IPS-11a (cell line): ENCODE measurements around the gene CLIC3.

Experiments used
- H3K4me3 ChIP-seq: one replicate; pipeline ENCODE4 v1.5.1; 2013; ENCODE audit warnings: low read depth, low read length, control low read depth

Gene CLIC3

DNA sequence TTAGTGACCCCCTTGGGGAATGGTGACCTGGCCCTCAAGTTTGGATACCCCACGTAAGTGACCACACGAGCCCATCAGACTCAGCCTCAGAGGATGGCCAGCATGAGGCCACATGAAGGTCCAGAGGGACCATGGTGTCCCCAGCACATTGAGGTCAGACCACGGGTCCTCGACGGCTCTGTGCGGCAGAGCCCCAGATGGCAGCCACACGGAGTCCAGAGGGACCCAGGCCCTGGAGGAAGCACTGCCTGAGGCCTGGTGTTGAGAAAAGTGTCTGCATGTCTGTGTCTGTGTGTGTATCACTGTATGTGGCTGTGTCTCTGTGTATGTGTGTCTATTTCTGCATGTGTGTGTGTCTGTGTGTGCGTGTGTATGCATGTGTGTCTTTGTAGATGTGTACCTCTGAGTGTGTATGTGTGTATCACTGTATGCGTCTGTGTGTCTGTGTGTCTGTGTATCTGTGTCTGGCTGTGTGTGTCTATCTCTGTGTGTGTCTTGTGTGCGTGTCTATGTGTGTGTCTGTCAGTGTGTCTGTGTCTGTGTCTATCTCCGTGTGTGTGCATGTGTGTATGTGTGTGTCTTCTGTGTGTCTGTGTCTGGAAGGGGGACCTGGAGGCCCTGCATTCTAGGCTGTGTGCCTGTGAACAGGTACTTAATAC lies 12.6 kb downstream of the CLIC3 start:
- H3K4me3 ChIP-seq, result no peak overlapping the region

DNA sequence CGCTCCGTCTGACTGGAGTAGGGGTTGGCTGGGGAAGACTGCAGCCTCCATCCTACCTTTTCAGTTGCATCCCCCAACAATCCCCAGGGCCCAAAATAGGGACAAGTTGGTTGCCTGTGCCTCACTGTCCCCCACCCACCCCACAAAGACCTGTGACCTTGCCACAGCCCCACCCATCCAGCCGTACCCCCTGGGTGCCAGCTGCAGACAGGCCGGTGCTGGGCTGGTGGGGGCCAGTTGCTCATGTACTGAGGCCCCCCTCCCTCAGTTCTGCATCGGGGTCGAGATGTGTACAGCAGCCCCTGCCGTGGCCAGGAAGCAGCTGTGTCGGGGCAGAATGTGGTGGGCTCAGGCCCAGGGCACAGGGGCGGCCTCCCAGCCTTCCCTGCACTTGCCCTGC lies 13.2 kb downstream of the CLIC3 start:
- no peak overlapping the region for H3K4me3 ChIP-seq

DNA sequence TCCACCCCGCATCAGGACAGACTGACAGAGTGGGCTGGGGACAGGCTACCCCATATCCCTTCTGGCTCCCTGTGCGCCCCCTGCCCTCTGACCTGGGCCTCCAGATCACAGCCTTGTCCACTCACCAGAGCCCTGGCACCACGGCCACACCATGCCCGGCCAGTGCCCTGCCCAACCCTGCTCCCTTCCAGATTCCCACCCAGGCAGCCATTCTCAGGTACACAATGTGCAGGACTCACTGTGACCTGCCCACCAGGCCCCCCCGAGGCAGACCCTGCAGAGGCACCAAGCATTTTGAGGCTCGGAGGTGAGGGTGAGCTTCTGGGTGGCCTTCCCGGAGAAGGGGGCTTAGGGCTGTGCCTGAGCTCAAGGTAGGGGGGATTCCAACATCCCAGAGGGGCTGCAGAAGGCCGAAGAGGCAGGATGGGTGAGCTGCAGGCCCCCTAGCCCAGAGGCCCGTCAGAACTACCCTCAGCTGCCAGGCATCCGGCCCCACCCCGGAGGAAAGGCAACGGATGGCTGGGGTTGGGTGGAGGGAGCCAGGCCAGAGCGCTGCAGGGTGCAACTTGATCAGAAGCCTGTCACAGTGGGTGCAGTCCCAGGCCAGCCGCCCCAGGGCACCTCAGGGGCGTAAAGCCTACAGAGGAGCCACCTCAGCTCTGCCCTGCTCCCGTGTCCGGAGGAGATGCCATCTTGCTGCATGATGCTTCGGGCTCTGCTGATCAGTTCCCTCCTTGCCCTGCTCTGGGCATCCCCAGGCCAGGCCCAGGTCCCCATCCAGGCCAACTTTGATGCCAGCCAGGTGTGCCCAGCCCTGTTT lies 13.9 kb downstream of the CLIC3 start, which contains the start of gene LCNL1:
LCNL1 (plus strand) TSS at position 762 of the 820 bp plus-strand sequence. CDS start 594 bp downstream, outside the sequence.
- H3K4me3 ChIP-seq, result no peak within 1 kb of the TSS

DNA sequence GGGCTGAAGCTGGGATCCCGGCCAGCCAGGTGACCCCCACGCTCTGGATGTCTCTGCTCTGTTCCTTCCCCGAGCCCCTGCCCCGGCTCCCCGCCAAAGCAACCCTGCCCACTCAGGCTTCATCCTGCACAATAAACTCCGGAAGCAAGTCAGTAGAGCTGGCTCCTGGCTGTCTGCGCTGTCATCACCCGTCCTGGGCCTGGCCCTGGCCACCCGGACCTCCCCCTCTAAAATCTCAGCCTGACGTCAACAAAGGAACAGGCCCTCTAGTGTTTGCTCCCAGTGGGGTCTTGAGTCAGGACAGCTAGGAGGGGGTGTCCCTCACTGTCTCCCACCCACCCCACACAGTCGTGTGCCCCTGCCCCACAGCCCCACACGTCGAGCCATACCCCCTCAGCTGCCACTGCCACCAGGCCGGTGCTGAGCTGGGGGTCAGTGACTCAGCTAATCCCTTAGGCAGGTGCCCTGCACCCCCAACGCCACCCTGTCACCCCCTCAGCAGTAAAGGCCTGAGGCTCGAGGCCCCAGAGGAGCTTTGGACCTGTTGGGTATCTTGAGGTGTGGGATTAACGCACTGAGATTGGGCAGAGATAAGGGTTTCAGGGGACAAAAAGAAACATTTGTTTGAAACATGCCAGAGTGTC lies 14.7 kb downstream of the CLIC3 start:
- no peak overlapping the region for H3K4me3 ChIP-seq

DNA sequence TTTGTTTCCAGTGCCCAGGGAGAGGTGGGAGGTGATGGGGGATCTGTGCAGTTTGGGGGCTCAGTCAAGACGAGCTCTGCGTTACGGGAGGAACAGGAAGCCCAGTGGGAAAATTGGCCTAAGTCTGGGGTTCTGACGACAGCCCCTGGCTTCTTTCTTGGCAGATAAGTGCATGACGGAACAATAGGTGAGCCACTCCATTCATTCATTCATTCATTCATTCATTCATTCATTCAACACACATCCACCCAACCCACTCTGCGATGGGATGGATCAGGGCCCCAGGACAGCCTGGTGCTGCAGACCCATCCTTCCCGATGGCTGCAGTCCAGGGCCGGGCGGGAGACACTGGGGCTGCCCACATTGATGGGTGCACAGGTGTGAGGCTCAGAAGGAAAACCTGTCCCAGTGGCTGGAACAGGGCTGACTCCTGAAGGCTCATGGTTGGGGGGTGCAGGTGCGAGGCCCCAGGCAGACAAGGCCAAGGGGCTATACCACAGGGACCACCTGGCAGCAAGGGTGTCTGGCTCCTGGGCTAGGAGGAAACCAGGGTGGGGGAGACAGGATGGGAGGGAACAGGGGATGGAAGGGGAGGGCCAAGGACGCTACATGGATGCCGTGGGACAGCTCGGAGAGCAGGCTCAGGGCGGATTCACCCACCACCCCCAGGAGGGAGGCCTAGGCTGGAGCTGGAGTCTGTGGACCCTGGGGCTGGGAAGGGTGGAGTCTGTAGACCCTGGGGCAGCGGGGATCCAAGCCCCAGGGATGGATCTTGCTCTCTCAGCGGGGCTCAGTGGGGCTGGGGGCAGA lies 15.5 kb downstream of the CLIC3 start:
- no peak overlapping the region for H3K4me3 ChIP-seq

DNA sequence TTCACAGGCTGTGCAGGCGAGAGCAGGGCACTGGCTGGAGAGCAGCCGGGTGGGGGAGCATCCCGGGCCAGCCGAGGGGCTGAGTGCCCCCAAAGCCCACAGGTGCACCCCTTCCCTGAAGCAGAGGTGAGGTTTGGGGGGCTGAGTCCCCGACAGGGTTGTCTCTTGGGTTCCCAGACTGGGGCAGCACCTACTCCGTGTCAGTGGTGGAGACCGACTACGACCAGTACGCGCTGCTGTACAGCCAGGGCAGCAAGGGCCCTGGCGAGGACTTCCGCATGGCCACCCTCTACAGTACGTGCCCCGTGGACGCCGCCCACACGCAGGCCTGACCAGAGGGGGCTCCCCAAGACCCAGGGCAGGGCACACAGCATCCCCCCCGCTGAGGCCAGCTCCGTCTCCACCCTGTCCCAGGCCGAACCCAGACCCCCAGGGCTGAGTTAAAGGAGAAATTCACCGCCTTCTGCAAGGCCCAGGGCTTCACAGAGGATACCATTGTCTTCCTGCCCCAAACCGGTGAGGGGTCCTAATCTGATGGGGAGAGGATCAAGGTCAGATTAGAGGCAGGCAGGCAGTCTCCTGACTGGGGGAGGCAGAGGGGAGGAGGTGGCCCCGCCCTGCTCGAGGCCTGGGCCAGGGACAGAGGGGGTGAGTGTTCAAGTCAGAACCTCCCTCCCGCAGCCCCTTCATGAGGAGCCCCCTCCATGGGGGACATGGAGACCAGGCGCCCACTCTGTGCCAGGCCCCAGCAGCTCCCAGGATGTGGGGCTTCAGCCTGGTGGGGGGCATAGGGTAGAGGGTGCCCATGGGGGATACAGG lies 16.4 kb downstream of the CLIC3 start:
- H3K4me3 ChIP-seq, result no peak overlapping the region

DNA sequence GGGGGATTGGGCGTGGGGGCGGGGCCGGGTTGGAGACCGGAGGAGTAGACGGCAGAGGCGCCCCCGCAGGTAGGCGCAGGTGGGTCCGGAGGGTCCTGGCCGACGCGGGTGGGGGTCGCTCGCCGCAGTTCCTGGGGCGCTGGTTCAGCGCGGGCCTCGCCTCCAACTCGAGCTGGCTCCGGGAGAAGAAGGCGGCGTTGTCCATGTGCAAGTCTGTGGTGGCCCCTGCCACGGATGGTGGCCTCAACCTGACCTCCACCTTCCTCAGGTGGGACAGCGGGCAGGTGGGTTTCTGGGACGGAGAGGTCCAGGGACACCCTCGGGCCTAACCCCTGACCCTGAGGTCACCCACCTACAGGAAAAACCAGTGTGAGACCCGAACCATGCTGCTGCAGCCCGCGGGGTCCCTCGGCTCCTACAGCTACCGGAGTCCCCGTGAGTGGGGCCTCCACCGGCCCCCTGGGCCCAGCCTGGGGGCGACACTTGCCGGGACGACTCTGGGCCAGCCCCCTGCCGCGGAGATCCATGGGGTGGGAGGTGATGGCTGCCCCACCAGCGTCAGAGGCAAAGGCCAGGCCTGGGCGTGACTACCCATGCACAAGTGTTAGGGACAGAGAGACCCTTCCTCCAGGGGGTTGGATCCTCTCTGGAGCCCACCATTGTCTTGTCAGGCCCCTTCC lies 17.4 kb downstream of the CLIC3 start:
- no peak overlapping the region for H3K4me3 ChIP-seq

DNA sequence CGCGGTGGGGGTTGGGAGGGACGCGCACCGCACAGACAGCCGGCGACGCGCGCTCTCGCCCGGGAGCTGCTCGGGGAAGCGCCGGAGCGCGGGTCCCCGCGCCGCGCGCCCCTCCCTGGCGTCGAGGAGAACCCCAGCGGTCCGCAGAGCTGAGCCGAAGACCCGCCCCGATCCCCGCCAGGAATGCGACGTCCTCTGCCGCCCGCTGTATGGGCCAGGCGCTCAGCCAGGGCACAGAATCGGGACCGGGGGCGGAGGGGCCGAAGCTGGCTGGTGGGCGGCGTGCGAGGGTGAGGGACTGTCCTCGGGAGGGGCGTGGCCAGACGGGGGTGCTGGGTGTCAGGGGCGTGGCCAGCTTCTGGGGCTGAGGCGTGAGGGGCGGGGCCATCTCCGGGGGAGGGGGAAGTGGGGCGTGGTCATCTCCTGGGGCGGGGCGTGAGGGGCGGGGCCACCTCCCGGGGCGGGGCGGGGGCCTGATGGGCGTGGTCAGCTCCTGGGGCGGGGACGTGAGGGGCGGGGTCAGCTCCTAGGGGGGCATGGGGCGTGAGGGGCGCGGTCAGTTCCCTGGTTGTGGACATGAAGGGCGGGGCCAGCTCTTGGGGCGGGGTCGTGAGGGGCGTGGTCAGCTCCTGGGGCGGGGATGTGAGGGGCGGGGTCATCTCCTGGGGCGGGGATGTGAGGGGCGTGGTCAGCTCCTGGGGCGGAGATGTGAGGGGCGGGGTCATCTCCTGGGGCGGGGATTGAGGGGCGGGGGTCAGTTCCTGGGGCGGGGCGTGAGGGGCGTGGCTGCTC lies 18.1 kb downstream of the CLIC3 start:
- peak overlapping the region; percentile 21 for H3K4me3 ChIP-seq

DNA sequence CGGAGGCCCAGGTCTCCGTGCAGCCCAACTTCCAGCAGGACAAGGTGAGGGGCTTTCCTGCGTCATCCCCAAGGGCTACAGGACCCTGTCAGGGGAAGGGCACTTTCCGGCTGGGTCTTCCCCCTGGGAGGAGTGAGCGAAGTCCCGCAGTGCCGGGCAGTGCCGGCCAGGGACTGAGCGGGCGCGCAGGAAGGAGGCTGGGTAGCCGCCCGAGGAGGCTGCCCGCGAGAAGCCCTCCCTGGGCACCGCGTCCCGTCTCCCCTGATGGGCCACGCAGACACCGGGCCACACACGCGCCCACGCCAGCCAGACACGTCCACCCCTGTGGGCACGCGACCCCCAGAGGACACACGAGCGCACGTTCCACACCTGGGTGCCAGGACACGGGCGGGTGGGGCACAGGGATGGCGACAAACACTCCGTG lies 18.7 kb downstream of the CLIC3 start:
- H3K4me3 ChIP-seq, result peak overlapping the region; percentile 21

DNA sequence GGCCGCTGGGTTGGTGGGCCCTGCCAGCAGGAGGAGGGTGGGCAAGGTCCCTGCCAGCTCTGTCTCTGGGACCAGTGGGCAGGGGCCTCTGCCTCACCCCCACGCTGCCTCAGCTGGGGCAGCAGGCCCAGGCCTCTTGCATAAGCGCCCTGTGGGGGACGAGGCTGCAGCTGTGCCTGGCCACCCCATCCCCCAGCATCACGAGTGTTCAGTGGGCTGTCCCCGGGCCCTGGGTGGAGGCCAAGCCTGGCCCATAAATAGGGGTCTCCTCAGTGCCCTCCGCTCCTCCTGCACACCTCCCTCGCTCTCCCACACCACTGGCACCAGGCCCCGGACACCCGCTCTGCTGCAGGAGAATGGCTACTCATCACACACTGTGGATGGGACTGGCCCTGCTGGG lies 19.1 kb downstream of the CLIC3 start, which contains the start of gene PTGDS:
PTGDS (plus strand) TSS at position 282 of the 400 bp plus-strand sequence; CDS start at position 357, 75 bp downstream.
- peak within 1 kb of the TSS; percentile 21 for H3K4me3 ChIP-seq

DNA sequence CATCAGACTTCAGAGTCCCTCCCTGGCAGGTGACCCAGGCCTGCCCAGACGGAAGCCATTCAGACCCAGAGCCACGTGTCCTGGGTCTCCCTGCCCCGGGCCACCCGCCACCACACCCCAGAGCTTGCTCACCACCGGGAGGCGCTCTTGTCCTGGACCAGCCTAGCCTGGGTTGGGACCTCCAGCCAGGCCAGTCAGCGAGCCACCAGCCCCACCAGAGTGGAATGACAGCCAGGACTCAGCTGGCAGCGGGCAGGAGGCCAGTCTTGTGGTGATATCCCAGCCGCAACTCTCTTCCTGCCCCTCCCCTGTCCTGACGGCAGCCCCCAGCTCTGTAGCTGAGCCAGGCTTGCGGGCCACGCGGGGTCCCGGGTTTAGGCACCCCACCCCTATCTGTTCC lies 20.7 kb downstream of the CLIC3 start:
- no peak overlapping the region for H3K4me3 ChIP-seq

DNA sequence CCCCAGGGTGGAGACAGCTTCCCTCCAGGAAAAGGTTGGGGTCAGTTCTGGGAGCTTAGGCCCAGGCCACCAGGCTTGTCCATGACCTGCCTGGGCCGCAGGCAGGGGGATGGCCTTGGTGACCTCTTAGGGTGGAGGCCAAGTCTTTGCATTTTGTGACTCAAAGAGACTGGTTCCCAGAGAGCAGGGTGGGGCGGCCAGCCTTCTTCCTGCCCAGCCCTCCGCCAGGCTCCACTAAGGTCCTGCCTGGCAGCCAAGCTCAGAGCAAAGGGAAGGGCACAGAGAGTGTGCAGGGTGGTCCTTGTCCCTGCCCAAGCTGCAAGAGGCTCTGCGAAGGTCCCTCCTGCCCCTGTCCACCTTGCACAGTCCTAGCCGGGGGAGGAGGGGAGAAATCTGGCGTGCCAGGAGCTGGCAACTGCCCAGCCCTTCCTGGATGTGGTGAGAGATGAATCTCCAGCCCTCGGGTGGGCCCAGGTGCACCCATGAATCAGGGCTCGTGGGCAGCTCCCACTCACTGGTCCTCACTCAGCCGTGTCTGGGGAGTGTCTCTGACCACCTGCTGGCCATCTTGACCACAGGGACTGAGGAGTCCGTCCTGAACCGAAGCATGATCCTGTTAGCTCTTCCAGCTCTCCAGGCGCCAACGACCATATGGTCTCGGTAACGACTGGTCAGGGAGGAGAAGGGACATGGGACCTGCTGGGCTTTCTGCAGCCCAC lies 21.4 kb downstream of the CLIC3 start:
- H3K4me3 ChIP-seq, result no peak overlapping the region

DNA sequence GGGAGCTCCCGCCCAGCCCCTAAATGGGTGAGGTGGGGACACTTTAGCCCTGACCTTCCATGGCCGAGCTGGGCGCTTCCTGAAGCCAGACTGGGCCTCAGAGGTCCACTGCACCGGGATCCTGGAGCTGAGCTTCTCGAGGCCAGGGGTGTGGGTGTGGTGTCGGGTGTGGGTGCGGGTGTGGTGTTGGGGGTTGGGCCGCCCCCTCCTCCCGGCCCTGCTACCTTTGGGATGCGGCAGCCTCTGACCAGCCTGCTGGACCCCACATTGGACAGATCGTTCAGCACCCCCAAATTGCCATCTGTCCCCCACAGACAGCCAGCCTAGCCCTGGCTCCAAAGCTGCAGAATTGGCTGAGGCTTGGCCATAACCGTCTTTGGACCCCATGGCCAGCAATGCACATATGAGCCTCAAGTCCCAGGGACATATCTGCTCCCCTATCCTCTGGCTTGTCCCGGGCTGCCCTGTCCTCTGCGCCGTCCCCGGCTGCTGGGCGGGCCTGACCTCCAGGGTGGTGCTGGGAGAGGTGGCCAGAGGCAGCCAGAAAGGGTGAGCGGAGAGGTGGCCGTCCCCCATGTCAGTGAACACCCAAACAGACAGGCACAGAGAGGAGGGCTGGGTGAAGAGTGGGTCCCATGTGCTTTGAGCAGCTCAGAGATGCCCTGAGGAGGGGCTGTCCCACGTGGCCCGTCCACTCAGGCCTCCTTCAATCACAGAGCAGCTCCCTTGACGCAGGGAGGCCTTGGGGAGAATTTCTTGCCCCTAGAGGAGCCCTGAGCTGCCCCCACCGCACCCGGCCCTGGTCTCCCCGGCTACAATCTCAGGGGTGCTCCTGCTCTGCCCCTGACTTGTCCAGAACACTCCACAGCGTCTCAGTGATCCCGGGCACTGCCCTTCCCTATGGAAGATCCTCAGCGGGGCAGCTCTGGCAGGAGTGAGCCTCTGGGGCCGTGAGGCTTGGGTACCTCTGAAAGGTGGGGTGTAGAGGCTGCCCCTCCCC lies 22.4 kb downstream of the CLIC3 start:
- H3K4me3 ChIP-seq, result no peak overlapping the region

DNA sequence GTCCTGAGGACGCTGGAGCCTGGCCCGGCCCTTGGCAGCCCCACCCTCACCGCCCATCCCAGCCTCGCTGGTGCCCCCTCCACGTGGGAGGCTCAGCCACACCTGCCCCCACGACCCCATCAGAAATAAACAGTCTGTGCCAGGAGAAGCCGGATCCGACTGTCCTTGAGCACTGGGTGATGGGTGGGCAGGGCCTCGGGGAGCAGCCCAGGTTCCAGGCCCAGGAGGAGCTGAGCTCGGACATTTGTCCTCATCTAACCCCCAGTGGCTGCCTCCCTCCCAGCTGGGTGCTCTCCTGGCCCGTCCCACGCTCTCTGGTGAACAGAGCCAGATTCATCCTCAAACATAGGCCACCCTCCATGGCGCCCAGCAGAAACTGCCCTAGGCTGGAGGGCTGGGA lies 23.6 kb downstream of the CLIC3 start:
- no peak overlapping the region for H3K4me3 ChIP-seq

DNA sequence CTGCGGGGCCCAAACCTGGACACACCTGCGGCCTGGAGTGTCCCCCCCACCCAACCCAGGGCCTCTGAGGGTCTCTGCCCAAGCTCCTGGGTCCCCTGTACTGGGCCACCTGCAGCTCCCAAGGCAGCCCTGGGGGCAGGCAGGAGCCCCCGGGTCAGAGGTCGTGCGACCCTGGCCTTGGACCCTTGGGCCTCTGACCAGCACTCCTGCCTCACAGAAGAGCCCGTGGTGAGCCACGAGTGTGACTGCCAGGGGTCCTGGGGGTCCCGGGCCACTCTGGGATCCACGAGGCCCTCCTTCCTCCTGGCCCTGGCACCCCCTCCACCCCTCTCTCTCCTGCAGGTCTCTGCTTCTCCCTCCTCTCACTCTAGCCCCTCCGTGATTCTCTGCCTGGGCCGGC lies 24.0 kb downstream of the CLIC3 start:
- no peak overlapping the region for H3K4me3 ChIP-seq

DNA sequence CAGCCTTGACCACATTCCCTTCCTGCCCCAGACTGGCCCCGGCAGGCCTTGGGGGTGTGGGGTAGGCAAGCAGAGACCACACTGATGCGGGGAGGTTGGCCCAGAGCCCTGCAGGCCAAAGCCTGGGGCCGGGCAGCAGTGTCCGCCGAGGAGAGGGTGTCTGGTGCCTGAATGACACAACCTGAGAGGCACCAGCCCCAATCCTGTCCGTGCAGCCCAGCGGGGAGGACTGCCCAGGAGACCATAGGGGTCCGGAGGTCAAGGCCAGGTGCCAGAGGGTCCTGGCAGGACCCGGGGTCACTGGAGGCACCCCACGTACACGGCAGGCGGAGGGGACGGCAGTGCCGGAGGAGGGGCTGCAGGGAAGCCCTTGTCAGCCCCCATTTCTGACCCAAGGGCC lies 24.6 kb downstream of the CLIC3 start:
- no peak overlapping the region for H3K4me3 ChIP-seq

DNA sequence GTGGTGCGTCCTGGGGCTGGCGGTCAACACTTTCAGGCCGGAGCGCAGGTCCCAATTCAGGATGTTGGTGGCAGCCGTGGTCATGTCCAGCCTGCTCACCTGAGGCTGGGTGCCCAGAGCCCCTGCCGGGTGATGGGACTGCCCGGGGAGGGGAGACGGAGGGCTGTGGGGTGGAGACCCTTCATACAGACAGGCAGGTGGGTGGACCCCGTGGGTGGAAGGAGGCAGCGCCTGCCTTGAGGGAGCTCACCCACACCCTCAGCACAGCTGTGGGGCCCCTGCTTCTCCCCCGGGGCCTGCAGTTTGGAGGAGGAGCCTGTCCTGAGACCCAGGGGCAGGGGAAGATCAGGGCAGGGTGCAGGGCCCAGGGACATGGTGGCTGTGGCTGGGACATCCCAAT lies 26.0 kb downstream of the CLIC3 start:
- no peak overlapping the region for H3K4me3 ChIP-seq
